Stimulated activated memory B cell treated with anti-CD40 and anti-IgM and Interleukin-4, amounts not matched to agents 10 μg/mL and 1 μg/mL and 100 μg/mL, for 72 hours (primary cell): ENCODE measurements around the gene EHHADH.
"Not testable (repeated sequence)": the region's sequence is repeated elsewhere in the genome, so short reads cannot be mapped to it uniquely, and the experiment has no call there.

Experiments used
- ATAC-seq: fragments of 150-1000 bp; cut with Tn5 transposase; 2 replicates; pipeline ENCODE4 v1.10.0; 2021
- H3K27ac Mint-ChIP-seq: one replicate; pipeline ENCODE4 v1.8.0; 2022; ENCODE audit warnings: mild to moderate bottlenecking, mixed read lengths
- H3K27me3 Mint-ChIP-seq: one replicate; pipeline ENCODE4 v1.8.0; 2022; ENCODE audit warnings: mixed read lengths
- H3K36me3 Mint-ChIP-seq: one replicate; pipeline ENCODE4 v1.8.0; 2022; ENCODE audit warnings: mixed read lengths
- H3K4me1 Mint-ChIP-seq: one replicate; pipeline ENCODE4 v1.8.0; 2022; ENCODE audit warnings: mixed read lengths
- H3K4me3 Mint-ChIP-seq: one replicate; pipeline ENCODE4 v1.8.0; 2022; ENCODE audit warnings: mild to moderate bottlenecking, moderate library complexity, mixed read lengths
- H3K9me3 Mint-ChIP-seq: one replicate; pipeline ENCODE4 v1.8.0; 2022; ENCODE audit warnings: mixed read lengths

The EHHADH gene

GRCh38 chr3:185267193-185267592, 13.3 kb upstream of the EHHADH start:
- no peak for ATAC-seq
- Mint-ChIP-seq H3K4me1 (no peaks in the 10 kb centered on the region), H3K9me3 (no peaks in the 10 kb centered on the region), H3K27me3 (peaks cover 65% of the 10 kb centered on the region), H3K27ac (no peak overlapping the region), H3K4me3 (no peak overlapping the region), H3K36me3 (no peaks in the 10 kb centered on the region)

GRCh38 chr3:185264849-185265553, 11.2 kb upstream of the EHHADH start:
- Mint-ChIP-seq H3K4me1 (no peaks in the 10 kb centered on the region), H3K27me3 (peaks cover 52% of the 10 kb centered on the region), H3K9me3 (no peaks in the 10 kb centered on the region), H3K27ac (no peak overlapping the region), H3K4me3 (no peak overlapping the region), H3K36me3 (no peaks in the 10 kb centered on the region)
- ATAC-seq = no peak

- no peaks in the 10 kb centered on the region for H3K4me1 Mint-ChIP-seq
- no peak overlapping the region for H3K27ac Mint-ChIP-seq
- H3K4me3 Mint-ChIP-seq = no peak overlapping the region
- peaks cover 4% of the 10 kb centered on the region for H3K9me3 Mint-ChIP-seq
- no peaks in the 10 kb centered on the region for H3K36me3 Mint-ChIP-seq
- peaks cover 37% of the 10 kb centered on the region for H3K27me3 Mint-ChIP-seq
- ATAC-seq = no peak
Measured at GRCh38 chr3:185263423-185263822, 9.6 kb upstream of the EHHADH start.

GRCh38 chr3:185257334-185257733, 3.5 kb upstream of the EHHADH start:
- Mint-ChIP-seq H3K36me3 (no peaks in the 10 kb centered on the region), H3K4me1 (no peaks in the 10 kb centered on the region), H3K9me3 (peaks cover 17% of the 10 kb centered on the region), H3K27ac (no peak overlapping the region), H3K27me3 (peaks cover 6% of the 10 kb centered on the region), H3K4me3 (no peak overlapping the region)
- no peak for ATAC-seq

DNA sequence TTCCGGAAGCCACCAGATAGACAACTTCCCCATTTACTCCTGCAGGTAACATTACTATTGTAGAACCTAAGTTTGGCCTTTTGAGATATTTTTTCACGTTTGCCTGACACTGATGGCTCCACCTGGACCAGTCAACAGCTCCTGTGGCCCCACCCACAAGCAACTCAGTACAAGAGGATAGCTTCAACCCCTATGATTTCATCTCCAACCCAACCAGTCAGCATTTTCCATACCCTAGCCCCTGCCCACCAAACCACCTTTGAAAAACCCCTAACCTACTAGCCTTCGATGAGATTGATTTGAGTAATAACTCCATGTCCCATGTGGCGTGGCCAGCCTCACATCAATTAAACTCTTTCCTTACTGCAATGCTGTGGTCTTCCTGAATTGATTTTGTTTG, 950 bp upstream of the EHHADH start:
- Mint-ChIP-seq H3K4me3 (no peak overlapping the region), H3K4me1 (no peaks in the 10 kb centered on the region), H3K36me3 (no peaks in the 10 kb centered on the region), H3K9me3 (peaks cover 17% of the 10 kb centered on the region), H3K27ac (no peak overlapping the region), H3K27me3 (peaks cover 20% of the 10 kb centered on the region)
- ATAC-seq = no peak

DNA sequence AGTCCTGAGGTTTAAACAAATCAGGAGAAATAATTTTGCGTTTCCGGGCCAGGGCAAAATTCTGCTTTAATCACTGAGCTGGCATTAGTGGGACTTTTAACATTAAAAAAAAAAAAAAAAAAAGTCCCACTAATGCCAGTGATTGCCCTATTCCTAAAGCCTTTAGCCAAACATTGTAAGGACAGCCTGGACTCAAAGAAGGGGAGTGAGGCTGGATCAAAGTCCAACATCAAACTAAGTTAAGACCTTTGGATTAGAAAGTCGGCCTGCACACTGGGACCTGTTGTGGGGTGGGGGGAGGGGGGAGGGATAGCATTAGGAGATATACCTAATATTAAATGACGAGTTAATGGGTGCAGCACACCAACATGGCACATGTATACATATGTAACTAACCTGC, 716 bp downstream of the EHHADH start:
- Mint-ChIP-seq H3K27me3 (peaks cover 27% of the 10 kb centered on the region), H3K9me3 (peaks cover 11% of the 10 kb centered on the region), H3K27ac (peak overlapping the region; percentile 65)
- H3K4me3 Mint-ChIP-seq, H3K36me3 Mint-ChIP-seq, ATAC-seq, H3K4me1 Mint-ChIP-seq: not testable (repeated sequence)

DNA sequence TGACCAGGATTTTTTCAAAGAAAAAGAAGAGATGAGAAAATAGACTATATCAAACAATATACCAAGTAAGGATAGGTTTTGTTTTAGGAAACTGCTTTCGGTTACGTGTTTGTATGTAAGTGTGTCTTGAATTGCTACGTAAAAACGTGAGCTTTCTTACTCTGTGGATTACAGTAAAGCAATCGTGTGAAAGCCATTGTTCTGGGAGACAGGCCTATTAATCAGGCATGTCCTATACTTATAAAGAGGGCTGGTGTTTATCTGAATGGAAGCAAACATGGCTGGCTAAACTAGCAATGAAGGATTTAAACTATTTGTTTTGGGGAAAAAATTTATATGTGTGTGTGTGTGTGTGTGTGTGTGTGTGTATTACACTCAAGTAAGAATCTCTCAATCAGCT, 2.6 kb downstream of the EHHADH start:
- H3K9me3 Mint-ChIP-seq = peaks cover 7% of the 10 kb centered on the region
- H3K27me3 Mint-ChIP-seq = peaks cover 33% of the 10 kb centered on the region
- ATAC-seq = no peak
- peaks cover 4% of the 10 kb centered on the region for H3K36me3 Mint-ChIP-seq
- no peaks in the 10 kb centered on the region for H3K4me1 Mint-ChIP-seq
- no peak overlapping the region for H3K27ac Mint-ChIP-seq
- H3K4me3 Mint-ChIP-seq = no peak overlapping the region

DNA sequence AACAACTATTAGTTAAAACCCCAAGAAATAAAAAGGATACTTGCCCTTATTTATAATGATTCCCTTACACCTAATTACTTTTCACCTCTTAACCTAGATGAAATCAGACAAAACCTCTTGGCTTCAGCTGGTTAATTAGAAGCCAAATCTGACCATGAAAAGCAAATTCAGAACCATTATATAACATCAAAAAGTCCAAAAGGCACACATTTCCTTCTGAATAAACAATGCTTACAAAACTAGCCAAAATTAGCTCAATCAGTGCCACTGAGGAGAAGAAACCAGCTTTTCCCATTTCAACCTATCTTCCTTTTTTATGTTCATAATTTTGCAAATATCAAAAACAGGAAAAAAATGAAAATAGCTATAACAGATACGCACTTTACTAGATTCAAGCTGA, 3.2 kb downstream of the EHHADH start:
- H3K4me3 Mint-ChIP-seq = no peak overlapping the region
- peaks cover 7% of the 10 kb centered on the region for H3K36me3 Mint-ChIP-seq
- ATAC-seq = no peak
- no peak overlapping the region for H3K27ac Mint-ChIP-seq
- H3K9me3 Mint-ChIP-seq = peaks cover 4% of the 10 kb centered on the region
- no peaks in the 10 kb centered on the region for H3K4me1 Mint-ChIP-seq
- peaks cover 36% of the 10 kb centered on the region for H3K27me3 Mint-ChIP-seq

GRCh38 chr3:185250247-185250646, 3.6 kb downstream of the EHHADH start:
- peaks cover 36% of the 10 kb centered on the region for H3K27me3 Mint-ChIP-seq
- no peak overlapping the region for H3K4me3 Mint-ChIP-seq
- H3K4me1 Mint-ChIP-seq = no peaks in the 10 kb centered on the region
- H3K36me3 Mint-ChIP-seq = peaks cover 7% of the 10 kb centered on the region
- no peak for ATAC-seq
- peaks cover 4% of the 10 kb centered on the region for H3K9me3 Mint-ChIP-seq
- H3K27ac Mint-ChIP-seq = no peak overlapping the region

- Mint-ChIP-seq H3K4me3 (no peak overlapping the region), H3K36me3 (peaks cover 18% of the 10 kb centered on the region), H3K9me3 (peaks cover 29% of the 10 kb centered on the region), H3K27me3 (peaks cover 23% of the 10 kb centered on the region), H3K4me1 (no peaks in the 10 kb centered on the region), H3K27ac (no peak overlapping the region)
- ATAC-seq = no peak
Measured at GRCh38 chr3:185242642-185243041, 11.2 kb downstream of the EHHADH start.

DNA sequence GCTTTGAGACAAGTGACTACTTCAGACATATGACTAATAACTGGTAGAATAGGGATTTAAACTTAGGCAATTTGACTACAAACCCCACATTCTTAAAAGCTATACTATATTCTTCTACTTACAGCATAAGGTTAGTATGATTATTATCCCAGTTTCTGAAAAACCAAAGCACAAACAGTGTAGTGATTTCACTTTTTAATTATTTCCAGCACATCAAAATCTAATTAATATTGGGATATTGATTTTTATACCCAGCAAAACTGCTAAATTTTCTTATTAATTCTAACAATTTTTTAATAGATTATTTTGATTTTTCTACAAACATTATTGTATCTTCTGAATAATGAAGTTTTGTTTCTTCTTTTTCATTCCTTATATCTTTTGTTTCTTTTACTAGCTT, 16.9 kb downstream of the EHHADH start:
- H3K36me3 Mint-ChIP-seq = peaks cover 11% of the 10 kb centered on the region
- no peak overlapping the region for H3K27ac Mint-ChIP-seq

DNA sequence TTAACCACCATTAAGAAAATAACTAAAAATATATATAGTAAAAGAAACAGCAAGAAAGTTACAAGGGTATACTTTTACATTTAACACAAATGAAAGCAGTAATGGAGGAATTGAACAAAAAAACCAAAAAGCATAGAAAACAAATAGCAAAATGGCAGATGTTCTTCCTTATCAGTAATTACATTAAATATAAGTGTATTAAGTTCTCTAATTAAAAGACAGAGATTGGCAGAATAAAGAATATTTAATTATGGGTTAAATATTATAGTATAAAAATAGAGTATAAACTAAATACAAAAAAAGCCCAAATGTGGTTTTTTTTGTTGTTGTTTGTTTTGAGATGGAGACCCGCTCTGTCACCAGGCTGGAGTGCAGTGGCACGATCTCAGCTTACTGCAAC, 20.5 kb downstream of the EHHADH start:
- ATAC-seq = no peak
- Mint-ChIP-seq H3K27ac (no peak overlapping the region), H3K36me3 (peaks cover 11% of the 10 kb centered on the region), H3K4me3 (no peak overlapping the region), H3K4me1 (no peaks in the 10 kb centered on the region), H3K27me3 (no peaks in the 10 kb centered on the region), H3K9me3 (peaks cover 7% of the 10 kb centered on the region)

More for the DNA sequence above, 16.9 kb downstream of the EHHADH start:
- peaks cover 17% of the 10 kb centered on the region for H3K9me3 Mint-ChIP-seq
- no peaks in the 10 kb centered on the region for H3K4me1 Mint-ChIP-seq
- ATAC-seq = no peak
- no peaks in the 10 kb centered on the region for H3K27me3 Mint-ChIP-seq
- H3K4me3 Mint-ChIP-seq = no peak overlapping the region

GRCh38 chr3:185226526-185226925, 27.3 kb downstream of the EHHADH start:
- H3K36me3 Mint-ChIP-seq = peaks cover 14% of the 10 kb centered on the region
- H3K4me3 Mint-ChIP-seq, H3K4me1 Mint-ChIP-seq, H3K9me3 Mint-ChIP-seq, ATAC-seq, H3K27ac Mint-ChIP-seq: not testable (repeated sequence)
- peaks cover 15% of the 10 kb centered on the region for H3K27me3 Mint-ChIP-seq

GRCh38 chr3:185225523-185225922, 28.3 kb downstream of the EHHADH start:
- H3K9me3 Mint-ChIP-seq = no peaks in the 10 kb centered on the region
- H3K27ac Mint-ChIP-seq = no peak overlapping the region
- peaks cover 15% of the 10 kb centered on the region for H3K27me3 Mint-ChIP-seq
- no peak overlapping the region for H3K4me3 Mint-ChIP-seq
- peaks cover 14% of the 10 kb centered on the region for H3K36me3 Mint-ChIP-seq
- no peak for ATAC-seq
- no peaks in the 10 kb centered on the region for H3K4me1 Mint-ChIP-seq

GRCh38 chr3:185225080-185225479, 28.8 kb downstream of the EHHADH start:
- H3K27ac Mint-ChIP-seq = no peak overlapping the region
- peaks cover 14% of the 10 kb centered on the region for H3K36me3 Mint-ChIP-seq
- no peaks in the 10 kb centered on the region for H3K4me1 Mint-ChIP-seq
- H3K4me3 Mint-ChIP-seq = no peak overlapping the region
- no peaks in the 10 kb centered on the region for H3K9me3 Mint-ChIP-seq
- peaks cover 15% of the 10 kb centered on the region for H3K27me3 Mint-ChIP-seq
- no peak for ATAC-seq

DNA sequence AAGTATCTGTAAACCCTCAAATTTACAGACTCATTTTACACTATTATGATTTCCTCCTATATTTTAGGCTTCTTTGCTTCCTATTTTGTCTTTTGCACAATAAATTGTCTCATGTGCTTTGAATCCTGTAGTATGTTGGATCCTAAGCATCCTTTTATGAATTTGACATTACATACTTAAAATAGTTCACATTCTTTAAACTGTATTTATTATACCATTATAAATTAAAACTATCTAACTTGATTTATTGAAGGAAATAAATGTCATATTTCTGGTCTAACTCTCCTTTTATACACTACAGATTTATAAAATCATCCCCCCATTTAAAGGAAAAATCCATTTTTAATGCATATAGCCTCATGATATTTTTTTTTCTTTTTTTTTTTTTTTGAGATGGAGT, 32.6 kb downstream of the EHHADH start:
- Mint-ChIP-seq H3K4me3 (no peak overlapping the region), H3K27ac (no peak overlapping the region), H3K9me3 (no peaks in the 10 kb centered on the region), H3K36me3 (peaks cover 9% of the 10 kb centered on the region), H3K27me3 (peaks cover 15% of the 10 kb centered on the region), H3K4me1 (no peaks in the 10 kb centered on the region)
- no peak for ATAC-seq

- no peak for ATAC-seq
- H3K9me3 Mint-ChIP-seq = no peaks in the 10 kb centered on the region
- H3K27ac Mint-ChIP-seq = peak overlapping the region; percentile 29
- no peaks in the 10 kb centered on the region for H3K27me3 Mint-ChIP-seq
- no peaks in the 10 kb centered on the region for H3K36me3 Mint-ChIP-seq
- H3K4me3 Mint-ChIP-seq = no peak overlapping the region
- no peaks in the 10 kb centered on the region for H3K4me1 Mint-ChIP-seq
Measured at GRCh38 chr3:185216607-185216958, 37.3 kb downstream of the EHHADH start.
